Transverse colon (tissue), 3 donors: ENCODE data around the gene CAPN5.

ENCODE experiments used
- POLR2A ChIP-seq: fragments of 450-650 bp; IDR thresholded peaks from one replicate; pipeline ENCODE4 v1.6.1; 2016; ENCODE audit warnings: antibody characterized with exemption, mild to moderate bottlenecking, moderate library complexity
- TF ChIP-seq, protein P1 (sequence below), 5 experiments: fragments of 200-600 bp in 3 of 5; fragments of 450-650 bp in 2 of 5; sonication (generic) in 3 of 5; IDR thresholded peaks; 1 replicate in 2 of 5; 2 replicates in 3 of 5; pipeline ENCODE4 v1.5.1; 2016 to 2017; ENCODE audit warnings: antibody characterized with exemption in 5 of 5, inconsistent platforms in 3 of 5, mild to moderate bottlenecking in 2 of 5, moderate library complexity in 1 of 5

DNA sequence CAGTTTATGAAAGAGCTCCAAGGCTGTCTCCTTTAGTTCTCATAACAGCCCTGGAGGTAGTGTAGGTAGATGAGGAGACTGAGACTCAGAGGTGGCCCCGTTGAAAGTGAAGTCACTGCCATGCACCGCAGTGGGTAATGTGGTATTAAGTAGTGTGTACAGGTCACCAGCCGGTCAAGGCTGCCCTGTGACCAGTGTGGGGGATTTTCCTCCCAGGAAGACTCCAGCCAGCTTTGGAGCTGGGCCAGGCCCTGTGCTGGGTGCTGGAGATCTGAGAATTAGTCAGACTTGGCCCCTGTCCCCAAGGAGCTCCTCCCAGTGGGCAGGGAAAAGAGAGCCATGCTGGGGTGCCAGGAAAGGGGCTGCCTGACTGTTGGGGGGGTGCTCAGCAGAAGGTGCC lies 41.2 kb downstream of the CAPN5 start:
- TF ChIP-seq POLR2A = no peak
- TF ChIP-seq, protein P1, sequence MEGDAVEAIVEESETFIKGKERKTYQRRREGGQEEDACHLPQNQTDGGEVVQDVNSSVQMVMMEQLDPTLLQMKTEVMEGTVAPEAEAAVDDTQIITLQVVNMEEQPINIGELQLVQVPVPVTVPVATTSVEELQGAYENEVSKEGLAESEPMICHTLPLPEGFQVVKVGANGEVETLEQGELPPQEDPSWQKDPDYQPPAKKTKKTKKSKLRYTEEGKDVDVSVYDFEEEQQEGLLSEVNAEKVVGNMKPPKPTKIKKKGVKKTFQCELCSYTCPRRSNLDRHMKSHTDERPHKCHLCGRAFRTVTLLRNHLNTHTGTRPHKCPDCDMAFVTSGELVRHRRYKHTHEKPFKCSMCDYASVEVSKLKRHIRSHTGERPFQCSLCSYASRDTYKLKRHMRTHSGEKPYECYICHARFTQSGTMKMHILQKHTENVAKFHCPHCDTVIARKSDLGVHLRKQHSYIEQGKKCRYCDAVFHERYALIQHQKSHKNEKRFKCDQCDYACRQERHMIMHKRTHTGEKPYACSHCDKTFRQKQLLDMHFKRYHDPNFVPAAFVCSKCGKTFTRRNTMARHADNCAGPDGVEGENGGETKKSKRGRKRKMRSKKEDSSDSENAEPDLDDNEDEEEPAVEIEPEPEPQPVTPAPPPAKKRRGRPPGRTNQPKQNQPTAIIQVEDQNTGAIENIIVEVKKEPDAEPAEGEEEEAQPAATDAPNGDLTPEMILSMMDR (IDR thresholded peaks at IDR 0.05) = no peak
